Measurements from ENCODE around the gene TLE3.

Gene TLE3

GRCh38 chr15:69997813-69998212 is 99.9 kb downstream of the TLE3 start:
- no peak overlapping the region for H3K4me3 ChIP-seq (ENCODE audit: low read depth, low read length)
- peak; percentile 33 for DNase-seq (ENCODE audit: low read depth, low spot score)
- in situ Hi-C loops (cut with HindIII; ENCODE audit: low sequenced_read_pairs) = no loop called here
- TF ChIP-seq CTCF (IDR thresholded peaks at IDR 0.05; ENCODE audit: low read depth, low read length) = no peak

Measured in astrocyte of the spinal cord (primary cell).